C1 segment of cervical spinal cord (tissue), 14 donors: ENCODE measurements around the gene MPST.
"Not testable (repeated sequence)": the region's sequence is repeated elsewhere in the genome, so short reads cannot be mapped to it uniquely, and the experiment has no call there.

ENCODE experiments used
- DNase-seq, 14 donors: peaks; one replicate each; lab custom pipeline; 2025; lab: John Stamatoyannopoulos, UW

MPST gene

DNA sequence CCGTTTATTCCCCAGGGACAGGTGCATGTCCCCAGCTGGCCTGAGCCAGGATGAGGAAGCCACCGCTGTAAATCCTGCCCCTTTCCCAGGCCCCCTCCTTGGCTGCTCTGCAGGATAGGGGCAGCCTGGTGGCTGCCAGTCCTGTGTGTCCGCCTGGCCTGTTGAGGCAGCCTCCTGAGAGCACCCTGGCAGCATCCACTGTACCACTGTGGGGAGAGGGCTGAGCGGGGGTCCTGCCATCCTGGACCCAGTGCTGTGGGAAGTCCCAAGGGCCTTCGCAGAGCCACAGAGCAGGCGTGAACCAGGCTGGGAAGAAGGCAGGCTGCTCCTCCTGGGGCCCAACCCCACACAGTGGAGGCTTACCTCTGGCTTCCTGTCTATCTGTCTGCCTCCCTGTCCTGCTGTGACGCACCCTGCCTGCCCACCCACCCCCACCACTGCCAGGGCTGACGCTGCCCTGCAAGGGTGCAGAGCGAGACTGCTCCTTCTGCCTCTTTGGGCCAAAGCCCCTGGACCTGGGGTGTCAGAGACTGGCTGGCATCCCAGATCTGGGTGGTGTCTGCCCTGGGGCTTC, 40.4 kb downstream of the MPST start:
- DNase-seq: no peak

- DNase-seq: no peak
These were observed 41.5 kb downstream of the MPST start for GRCh38 chr22:37060801-37061610.

- no peak for DNase-seq
These were observed 42.3 kb downstream of the MPST start for GRCh38 chr22:37061611-37062375.

DNA sequence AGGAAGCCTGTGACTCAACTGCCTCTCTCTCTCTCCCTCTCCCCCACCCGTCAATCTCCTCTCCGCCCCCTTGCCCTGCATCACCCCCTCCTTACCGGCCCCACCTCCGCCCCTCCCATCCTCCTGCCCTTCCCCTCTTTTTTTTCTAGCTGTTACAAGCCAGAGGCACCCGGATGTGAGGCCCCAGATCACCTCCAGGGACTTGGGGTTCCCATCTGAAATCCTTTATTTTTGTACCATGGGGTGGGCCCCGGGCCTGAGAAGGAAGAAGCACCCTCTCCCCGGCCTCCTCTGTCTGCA, 42.8 kb downstream of the MPST start:
- DNase-seq: no peak

GRCh38 chr22:37062702-37063381, 43.3 kb downstream of the MPST start:
- DNase-seq: no peak

GRCh38 chr22:37063431-37064420, 44.2 kb downstream of the MPST start:
- no peak for DNase-seq

- no peak for DNase-seq
These were observed 45.0 kb downstream of the MPST start for GRCh38 chr22:37064553-37064952.

DNA sequence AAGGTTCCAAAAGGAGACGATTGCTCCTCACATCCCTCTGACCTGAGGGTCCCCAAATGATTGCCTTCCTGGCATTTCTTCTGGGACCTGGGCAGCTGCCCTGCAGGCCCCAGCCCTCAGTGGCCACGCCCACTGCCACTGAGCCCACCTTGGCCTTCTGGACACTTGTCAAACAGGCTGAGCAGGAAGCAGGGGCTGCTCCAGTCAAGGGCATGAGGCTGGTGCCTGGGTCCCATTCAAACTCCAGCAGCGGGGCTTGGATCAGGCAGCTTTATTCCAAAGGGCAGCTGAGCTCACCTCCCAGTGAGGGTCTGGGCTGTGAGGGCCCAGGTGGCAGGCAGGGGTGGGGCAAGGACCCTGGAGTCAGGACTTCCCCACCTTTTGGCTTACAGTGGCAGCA, 45.6 kb downstream of the MPST start:
- no peak for DNase-seq

DNA sequence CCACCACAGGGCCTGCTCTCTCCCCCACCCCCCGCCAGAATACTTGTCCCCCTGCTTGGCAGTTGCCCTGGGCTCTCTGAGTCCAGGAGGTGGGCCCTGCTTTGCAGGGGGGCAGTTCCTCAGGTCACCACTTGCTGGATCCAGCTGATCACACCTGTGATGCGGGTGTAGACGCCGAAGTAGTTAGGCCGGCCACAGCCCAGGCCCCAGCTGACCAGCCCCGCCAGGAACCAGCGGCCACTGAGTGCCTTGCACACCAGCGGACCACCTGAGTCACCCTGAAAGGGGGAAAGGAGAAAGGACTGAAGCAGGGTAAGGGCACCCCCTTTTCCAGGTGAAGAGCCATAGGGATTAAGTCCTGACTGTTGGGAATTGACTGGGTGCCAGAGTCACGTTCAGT, 46.4 kb downstream of the MPST start:
- no peak for DNase-seq

- DNase-seq: no peak
These were observed 47.9 kb downstream of the MPST start for GRCh38 chr22:37067428-37067827.

DNA sequence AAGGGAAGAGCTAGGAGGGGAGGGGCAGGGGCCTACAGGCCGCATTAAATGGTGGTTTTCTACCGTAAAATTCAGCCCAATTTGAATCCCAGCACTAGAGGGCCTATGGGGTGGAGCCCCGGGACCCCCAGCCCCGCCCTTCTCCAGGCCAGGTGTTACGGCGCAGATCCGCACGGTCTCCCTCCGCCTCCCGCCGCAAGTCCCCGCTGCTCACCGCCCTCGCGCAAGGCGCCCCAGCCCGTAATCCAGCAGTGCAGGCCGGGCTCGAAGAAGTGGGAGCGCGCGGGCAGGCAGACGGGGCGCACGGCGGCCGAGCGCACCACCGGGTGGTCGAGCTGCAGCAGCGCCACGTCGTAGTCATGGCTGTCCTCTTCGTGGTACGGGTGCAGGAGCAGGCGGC, 49.3 kb downstream of the MPST start:
- DNase-seq: no peak

- no peak for DNase-seq
These were observed 49.8 kb downstream of the MPST start for GRCh38 chr22:37069319-37069718.

DNA sequence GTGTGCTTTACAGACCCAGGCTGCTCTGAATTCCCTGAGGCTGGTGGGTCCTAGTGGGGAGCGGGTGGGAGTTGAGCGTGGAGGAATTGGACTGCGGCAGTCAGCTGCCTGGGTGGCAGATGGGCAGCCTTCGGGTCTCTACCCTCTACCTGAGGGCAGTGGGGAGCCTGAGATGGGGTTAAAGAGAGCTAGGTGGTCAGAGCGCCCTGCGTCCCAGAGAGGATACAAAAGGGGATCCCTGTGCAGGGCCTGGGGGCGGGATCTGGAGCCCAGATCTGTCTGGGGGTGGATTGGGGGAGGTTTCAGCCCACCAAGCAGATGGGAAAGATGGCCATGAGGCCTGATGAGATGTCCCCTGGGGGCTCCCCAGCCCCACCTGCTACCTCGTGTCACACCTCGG, 50.2 kb downstream of the MPST start:
- DNase-seq: no peak

DNA sequence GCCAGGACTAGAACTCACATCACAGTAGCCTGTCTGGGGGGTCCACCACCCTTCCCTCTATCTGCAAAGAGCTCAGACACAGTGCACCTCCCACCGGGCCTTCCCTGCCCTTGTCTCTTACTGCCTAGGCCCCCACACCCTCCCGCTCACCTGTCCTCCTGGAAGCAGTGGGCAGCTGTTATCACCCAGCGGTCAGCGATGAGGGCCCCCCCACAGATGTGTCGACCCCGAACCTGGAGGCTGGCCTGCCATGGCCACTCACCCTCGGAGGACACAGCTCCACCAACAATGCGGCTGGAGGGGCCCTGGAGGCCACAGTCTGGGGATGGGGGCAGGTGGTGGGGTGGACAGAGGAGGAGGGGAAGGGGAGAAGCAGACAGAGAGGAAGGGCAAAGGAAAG, 50.8 kb downstream of the MPST start:
- no peak for DNase-seq

- no peak for DNase-seq
These were observed 51.2 kb downstream of the MPST start for GRCh38 chr22:37070744-37071143.

DNA sequence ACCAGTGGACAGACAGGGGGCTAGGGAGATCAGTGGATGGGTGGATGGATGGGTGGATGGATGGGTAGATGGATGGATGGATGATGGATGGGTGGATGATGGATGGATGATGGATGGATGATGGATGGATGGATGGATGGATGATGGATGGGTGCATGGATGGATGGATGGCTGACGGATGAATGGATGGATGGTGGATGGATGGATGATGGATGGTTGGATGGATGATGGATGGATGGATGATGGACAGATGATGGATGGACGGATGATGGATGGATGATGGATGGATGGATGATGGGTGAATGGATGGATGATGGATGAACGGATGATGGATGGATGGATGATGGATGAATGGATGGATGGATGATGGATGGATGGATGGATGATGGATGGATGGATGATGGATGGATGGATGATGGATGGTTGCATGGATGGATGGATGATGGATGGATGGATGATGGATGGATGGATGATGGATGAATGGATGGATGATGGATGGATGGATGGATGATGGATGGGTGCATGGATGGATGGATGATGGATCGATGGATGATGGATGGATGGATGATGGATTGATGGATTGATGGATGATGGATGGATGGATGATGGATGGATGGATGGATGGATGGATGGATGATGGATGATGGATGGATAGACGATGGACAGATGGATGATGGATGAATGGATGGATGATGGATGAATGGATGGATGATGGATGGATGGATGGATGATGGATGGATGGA, 52.5 kb downstream of the MPST start:
- DNase-seq: not testable (repeated sequence)

DNA sequence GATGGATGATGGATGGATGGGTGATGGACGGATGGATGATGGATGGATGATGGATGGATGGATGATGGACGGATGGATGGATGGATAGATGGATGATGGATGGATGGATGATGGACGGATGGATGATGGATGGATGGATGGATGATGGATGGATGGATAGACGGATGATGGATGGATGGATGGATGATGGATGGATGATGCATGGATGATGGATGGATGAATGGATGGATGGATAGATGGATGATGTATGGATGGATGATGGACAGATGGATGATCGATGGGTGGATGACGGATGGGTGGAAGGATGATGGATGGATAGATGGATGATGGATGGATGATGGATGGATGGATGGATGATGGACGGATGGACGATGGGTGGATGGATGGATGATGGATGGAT, 53.1 kb downstream of the MPST start:
- no peak for DNase-seq

- no peak for DNase-seq
These were observed 55.0 kb downstream of the MPST start for GRCh38 chr22:37074537-37074936.

DNA sequence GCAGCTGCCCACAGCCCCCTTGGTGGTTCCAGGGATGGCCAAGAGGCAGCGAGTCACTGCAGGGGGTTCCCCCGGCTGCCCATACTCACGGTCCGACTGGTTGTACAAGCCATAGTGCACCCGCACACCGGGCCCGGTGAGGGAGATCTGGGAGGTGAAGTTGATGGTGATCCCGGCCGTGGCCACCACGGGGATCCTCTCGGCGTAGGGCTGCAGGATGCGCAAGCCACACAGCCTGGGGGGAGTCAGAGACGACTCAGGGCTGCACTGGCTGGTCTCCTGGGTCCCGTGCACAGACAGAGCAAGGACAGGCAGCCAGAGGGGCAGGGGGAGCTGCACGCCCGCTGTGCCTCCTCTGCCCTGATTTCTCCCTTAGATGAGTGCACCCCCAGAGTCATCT, 55.5 kb downstream of the MPST start:
- DNase-seq: no peak

DNA sequence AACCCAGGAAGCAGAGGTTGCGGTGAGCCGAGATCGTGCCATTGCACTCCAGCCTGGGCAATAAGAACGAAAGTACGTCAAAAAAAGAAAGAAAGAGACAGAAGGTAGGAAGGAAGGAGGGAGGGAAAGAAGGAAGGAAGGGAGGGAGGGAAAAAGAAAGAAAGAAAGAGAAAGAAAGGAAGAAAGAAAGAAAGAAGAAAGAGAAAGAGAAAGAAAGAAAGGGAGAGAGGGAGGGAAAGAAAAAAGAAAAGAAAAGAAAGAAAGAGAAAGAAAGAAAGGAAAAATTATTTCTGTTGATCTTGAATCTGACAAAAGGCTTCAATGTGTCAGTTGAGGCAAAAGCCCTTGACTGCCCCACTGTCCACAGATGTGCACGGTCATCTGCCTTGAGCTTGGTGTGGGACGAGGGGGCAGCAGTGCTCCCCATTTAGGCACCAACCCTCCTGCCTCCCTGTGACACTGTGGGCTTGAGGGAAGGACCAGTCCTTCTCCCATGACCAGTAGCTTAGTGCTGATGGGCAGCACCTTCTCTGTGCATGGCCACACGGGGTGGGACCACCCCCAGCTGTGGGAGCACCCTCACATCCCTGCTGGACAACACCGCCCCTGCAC, 56.4 kb downstream of the MPST start:
- DNase-seq: no peak
